ENCODE results near the gene LARP4B. TPM values are rescaled to one million over a fixed set of nuclear protein-coding genes. Genes with fewer than 3 reads are reported as not detected.

LARP4B gene
- total and polyA plus RNA-seq, 8 donors: 45.1 to 122 (median 54.4) TPM

DNA sequence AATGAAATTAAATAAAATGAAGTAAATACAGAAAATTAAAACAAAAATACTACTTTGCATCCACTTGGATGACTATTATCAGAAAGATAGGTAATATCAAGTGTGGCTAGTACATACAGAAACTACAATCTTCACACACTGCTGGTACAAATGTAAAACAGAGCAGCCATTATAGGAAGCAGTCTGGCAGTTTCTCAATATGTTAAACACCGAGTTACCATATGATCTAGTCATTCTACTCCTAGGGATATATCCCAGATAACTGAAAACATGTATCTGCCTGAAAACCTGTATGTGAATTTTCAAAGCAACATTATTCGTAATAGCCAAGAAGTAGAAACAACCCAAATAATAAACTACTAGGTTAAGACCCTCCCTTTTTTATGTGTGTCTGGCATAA is 33.4 kb downstream of the LARP4B start:
- Histone ChIP-seq H3K36me3 (peaks cover 0 to 7% of the 10 kb centered on the region in 2 donors), H3K9me3 (no peaks in the 10 kb centered on the region), H3K27ac (no peak overlapping the region), H3K4me1 (peaks cover 0 to 3% of the 10 kb centered on the region in 2 donors), H3K27me3 (no peaks in the 10 kb centered on the region), H3K4me3 (no peak overlapping the region)
- TF ChIP-seq, protein P1, sequence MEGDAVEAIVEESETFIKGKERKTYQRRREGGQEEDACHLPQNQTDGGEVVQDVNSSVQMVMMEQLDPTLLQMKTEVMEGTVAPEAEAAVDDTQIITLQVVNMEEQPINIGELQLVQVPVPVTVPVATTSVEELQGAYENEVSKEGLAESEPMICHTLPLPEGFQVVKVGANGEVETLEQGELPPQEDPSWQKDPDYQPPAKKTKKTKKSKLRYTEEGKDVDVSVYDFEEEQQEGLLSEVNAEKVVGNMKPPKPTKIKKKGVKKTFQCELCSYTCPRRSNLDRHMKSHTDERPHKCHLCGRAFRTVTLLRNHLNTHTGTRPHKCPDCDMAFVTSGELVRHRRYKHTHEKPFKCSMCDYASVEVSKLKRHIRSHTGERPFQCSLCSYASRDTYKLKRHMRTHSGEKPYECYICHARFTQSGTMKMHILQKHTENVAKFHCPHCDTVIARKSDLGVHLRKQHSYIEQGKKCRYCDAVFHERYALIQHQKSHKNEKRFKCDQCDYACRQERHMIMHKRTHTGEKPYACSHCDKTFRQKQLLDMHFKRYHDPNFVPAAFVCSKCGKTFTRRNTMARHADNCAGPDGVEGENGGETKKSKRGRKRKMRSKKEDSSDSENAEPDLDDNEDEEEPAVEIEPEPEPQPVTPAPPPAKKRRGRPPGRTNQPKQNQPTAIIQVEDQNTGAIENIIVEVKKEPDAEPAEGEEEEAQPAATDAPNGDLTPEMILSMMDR (IDR thresholded peaks at IDR 0.05): no peak
- intact Hi-C loops (cut with DNase I): no loop called here
- no peak for DNase-seq
- no peak for ATAC-seq

DNA sequence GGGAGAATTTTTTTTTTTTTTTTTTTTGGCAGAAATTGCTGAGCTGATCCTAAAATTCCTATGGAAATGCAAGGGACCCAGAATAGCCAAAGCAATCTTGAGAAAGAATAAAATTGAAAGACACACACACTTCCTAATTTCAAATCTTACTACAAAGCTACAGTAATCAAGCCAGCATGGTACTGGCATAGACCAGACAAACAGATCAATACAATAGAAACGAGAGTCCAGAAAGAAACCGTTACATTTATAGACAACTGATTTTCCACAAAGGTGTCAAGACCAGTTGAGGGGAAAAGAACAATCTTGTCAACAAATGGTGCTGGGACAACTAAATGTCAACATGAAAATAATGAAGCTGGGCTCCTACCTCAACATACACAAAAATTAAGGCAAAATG is 34.5 kb downstream of the LARP4B start:
- no peaks in the 10 kb centered on the region for H3K27me3 ChIP-seq
- TF ChIP-seq, protein P1 (IDR thresholded peaks at IDR 0.05): no peak
- H3K4me3 ChIP-seq: no peak overlapping the region
- no peak overlapping the region for H3K27ac ChIP-seq
- intact Hi-C loops (cut with DNase I): no loop called here
- no peaks in the 10 kb centered on the region for H3K9me3 ChIP-seq
- DNase-seq (no peak), ATAC-seq (no peak)
- peaks cover 0 to 3% of the 10 kb centered on the region in 2 donors for H3K4me1 ChIP-seq
- no peaks in the 10 kb centered on the region for H3K36me3 ChIP-seq

DNA sequence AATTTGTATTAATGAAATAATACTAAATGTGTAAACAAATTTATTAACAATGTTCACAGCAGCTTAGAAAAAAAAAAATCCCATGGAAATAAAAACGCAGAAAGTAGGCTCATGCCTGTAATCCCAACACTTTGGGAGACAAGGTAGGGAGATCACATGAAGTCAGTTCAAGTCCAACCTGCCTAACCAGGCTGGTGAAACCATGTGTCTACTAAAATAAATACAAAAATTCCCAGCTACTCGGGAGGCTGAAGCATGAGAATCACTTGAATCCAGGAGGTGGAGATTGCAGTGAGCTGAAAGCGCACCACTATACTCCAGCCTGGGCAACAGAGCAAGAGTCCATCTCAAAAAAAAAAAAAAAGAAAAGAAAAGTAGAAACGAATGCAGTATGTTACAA is 36.2 kb downstream of the LARP4B start:
- ATAC-seq (peak; percentile 84), DNase-seq (peak in 1 of 4 donors; percentile 40)
- no peaks in the 10 kb centered on the region for H3K27me3 ChIP-seq
- intact Hi-C loops (cut with DNase I): no loop called here
- H3K4me3 ChIP-seq: no peak overlapping the region
- no peaks in the 10 kb centered on the region for H3K9me3 ChIP-seq
- TF ChIP-seq, protein P1 (IDR thresholded peaks at IDR 0.05): no peak
- H3K36me3 ChIP-seq: no peaks in the 10 kb centered on the region
- H3K4me1 ChIP-seq: peaks cover 0 to 3% of the 10 kb centered on the region in 2 donors
- H3K27ac ChIP-seq: no peak overlapping the region

DNA sequence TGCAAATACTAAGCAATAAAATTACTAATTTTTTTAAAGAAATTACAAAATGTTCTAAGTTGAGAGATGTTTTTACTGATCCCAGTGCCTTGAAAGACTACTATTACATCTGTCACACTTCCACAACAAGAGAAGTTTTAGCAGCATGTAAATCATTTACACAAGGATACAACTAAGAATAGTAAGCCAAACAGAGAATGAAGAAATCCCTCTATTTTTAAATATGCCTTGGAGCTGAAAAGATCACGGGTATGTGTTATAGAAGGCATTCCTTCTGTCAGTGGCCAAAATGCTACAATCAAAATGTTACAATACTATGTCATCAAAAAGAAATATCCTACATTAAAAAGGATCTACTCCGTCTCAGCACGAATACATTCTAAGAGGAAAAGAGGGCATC is 52.6 kb downstream of the LARP4B start:
- DNase-seq (peak in 2 of 4 donors; percentile 40 to 45), ATAC-seq (peak; percentile 25)
- Histone ChIP-seq H3K4me1 (peaks cover 16 to 17% of the 10 kb centered on the region in 2 donors), H3K4me3 (no peak overlapping the region), H3K9me3 (no peaks in the 10 kb centered on the region), H3K27ac (peak overlapping the region in 1 of 2 donors; percentile 9), H3K27me3 (no peaks in the 10 kb centered on the region), H3K36me3 (peaks cover 0 to 78% of the 10 kb centered on the region in 2 donors)
- TF ChIP-seq, protein P1 (IDR thresholded peaks at IDR 0.05): no peak
- intact Hi-C loops (cut with DNase I): no loop called here

DNA sequence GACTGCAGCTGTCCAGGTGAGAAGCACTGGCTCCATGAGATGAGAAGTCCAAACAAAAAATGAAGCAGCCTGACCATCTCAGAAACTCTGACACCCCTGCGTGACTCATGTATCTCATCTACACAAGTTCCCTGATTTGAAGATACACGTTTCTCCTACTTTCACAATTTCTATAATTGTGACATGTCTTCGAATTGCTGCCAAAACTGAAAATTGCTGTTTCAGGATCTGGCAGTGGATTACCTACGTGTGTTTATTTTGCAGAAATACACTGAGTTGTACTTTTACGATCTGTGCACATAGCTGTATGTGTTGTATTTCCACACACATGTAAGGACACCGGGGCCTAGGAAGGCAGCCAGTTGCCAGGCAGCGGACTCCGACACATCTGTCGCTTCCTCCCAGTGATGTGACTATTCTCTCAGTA is 53.2 kb downstream of the LARP4B start:
- peak; percentile 20 for ATAC-seq

More for the DNA sequence above, 53.2 kb downstream of the LARP4B start:
- Histone ChIP-seq H3K27me3 (no peaks in the 10 kb centered on the region), H3K36me3 (peaks cover 0 to 75% of the 10 kb centered on the region in 2 donors), H3K27ac (peak overlapping the region in 1 of 2 donors; percentile 19), H3K4me3 (no peak overlapping the region), H3K4me1 (peaks cover 16 to 17% of the 10 kb centered on the region in 2 donors), H3K9me3 (no peaks in the 10 kb centered on the region)
- DNase-seq: peak in 2 of 4 donors; percentile 58 to 74
- TF ChIP-seq, protein P1 (IDR thresholded peaks at IDR 0.05): no peak
- intact Hi-C loops (cut with DNase I): no loop called here
